HL-60 (cell line): Measurements from ENCODE around the gene MYH15.
A peak's percentile ranks its signal among the peaks of the same experiment; 100 is the strongest.

Experiments
- DNase-seq, 2 experiments: peaks; one replicate each; pipeline ENCODE4 v3.0.0-alpha.2; 2010 to 2020; ENCODE audit warnings: low read depth in 1 of 2, low spot score in 1 of 2
- H3K27ac ChIP-seq: fragments of 250-450 bp; sonication (Bioruptor Pico); replicated peaks from 2 replicates; pipeline ENCODE4 v1.5.1; 2020; ENCODE audit warnings: mild to moderate bottlenecking, moderate library complexity
- H3K27me3 ChIP-seq: fragments of 250-450 bp; sonication (Bioruptor Pico); 2 replicates; pipeline ENCODE4 v1.5.1; 2021; ENCODE audit warnings: mild to moderate bottlenecking, moderate library complexity; ENCODE audit not compliant: insufficient read depth, poor library complexity, severe bottlenecking
- H3K4me3 ChIP-seq: replicated peaks from 2 replicates; pipeline ENCODE4 v1.5.1; 2011; ENCODE audit warnings: mild to moderate bottlenecking, control low read depth, low read length; ENCODE audit not compliant: insufficient read depth
- CTCF ChIP-seq: IDR thresholded peaks from one replicate; pipeline ENCODE4 v1.5.1; 2011; ENCODE audit warnings: low read length, control low read depth, inconsistent platforms; ENCODE audit not compliant: insufficient read depth
- GABPA ChIP-seq: IDR thresholded peaks from 2 replicates; pipeline ENCODE4 v1.6.1; 2012; ENCODE audit warnings: low read depth
- POLR2AphosphoS5 ChIP-seq: IDR thresholded peaks from 2 replicates; pipeline ENCODE4 v1.6.1; 2012; ENCODE audit warnings: low read depth
- REST ChIP-seq: IDR thresholded peaks from 2 replicates; pipeline ENCODE4 v1.6.1; 2012; ENCODE audit warnings: low read depth; ENCODE audit not compliant: insufficient replicate concordance
- SPI1 ChIP-seq: IDR thresholded peaks from 2 replicates; pipeline ENCODE4 v1.6.1; 2012; ENCODE audit warnings: low read depth, mild to moderate bottlenecking, borderline replicate concordance

The MYH15 gene

GRCh38 chr3:108352176-108352575 is 158.2 kb downstream of the MYH15 start:
- Histone ChIP-seq H3K27me3 (no peaks in the 10 kb centered on the region), H3K27ac (no peak overlapping the region), H3K4me3 (no peak overlapping the region)
- DNase-seq = no peak
- TF ChIP-seq GABPA (no peak), REST (no peak), CTCF (no peak), POLR2AphosphoS5 (no peak), SPI1 (no peak)

DNA sequence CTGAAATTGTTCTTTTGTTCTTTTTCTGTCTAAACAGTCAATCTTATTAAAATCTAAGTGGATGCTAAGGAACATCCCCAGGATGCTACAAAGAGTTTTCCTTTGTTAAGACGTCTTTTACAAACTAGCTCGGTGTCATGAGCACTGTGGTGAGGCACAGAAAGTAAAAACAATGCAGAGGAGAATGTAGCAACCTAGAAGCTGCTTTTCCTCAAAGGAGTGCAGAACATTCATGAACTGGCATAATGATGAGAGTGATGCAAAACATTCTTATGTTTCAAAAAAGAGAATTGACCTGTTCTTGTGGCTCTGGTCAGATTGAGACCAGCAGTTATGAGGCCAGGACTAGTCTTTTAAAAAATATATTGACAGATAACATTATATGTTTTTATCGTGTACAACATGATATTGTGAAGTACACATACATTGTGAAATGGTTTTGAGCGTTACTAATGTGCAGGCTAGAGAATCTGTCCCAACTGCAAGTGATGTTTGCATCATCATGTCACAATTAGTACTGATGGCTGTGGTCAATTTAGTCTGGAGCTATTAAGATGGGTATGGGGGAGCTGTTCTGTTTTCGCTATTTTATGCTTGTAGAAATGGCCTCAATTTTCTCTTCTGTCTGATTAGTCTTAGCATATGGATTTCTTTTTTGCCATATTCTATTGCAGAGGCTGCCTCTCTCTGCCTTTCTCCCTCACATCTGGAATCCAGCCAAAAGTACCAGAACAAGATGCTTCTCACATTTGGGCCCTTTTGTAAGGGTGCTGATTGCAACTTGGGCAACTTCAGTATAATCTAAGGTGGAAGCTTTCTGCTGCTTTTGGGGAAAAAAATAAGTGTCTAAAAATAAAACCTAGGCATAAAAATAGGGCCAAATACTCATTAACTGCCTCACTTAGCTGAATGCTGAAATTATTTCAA is 163.8 kb downstream of the MYH15 start:
- Histone ChIP-seq H3K27ac (peak overlapping the region; percentile 83), H3K4me3 (no peak overlapping the region), H3K27me3 (no peaks in the 10 kb centered on the region)
- peak; percentile 73 to 94 for DNase-seq
- TF ChIP-seq REST = peak; percentile 15
- TF ChIP-seq GABPA = no peak
- peak; percentile 52; the same call in 1 of the 2 replicates for TF ChIP-seq POLR2AphosphoS5
- no peak for TF ChIP-seq SPI1

DNA sequence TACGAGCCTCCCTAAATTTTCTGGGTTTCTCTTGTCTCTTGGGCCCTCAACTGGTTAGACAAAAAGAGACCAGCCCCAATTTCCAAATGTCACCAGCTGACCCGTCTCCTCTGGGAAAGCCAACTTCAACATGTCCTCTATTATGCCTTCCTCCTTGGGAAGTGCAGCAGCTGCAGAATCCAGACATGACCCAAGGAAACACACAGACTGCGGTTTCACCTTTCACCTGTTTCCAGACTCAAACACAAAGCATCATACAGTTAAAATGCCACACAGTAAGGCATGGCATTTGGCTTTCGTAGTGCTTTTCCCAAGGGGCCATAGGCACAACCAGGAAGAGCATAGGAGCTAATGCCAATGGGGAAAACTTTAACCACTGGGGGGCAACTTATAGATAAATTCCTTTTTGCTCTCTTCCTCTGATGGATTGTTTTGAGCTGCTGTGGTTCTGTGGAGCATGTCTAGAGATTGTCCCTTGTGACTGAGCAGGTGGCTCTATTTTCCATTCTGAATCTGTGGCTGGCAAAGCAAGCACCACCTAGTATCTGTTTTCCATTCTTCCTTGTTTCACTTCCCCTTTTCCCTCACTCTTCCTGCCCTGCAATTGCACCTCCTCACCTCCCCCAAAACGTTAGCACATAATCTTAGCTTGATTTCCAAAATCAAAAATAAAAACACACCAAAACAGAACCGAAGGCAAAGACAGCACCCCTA is 164.7 kb downstream of the MYH15 start:
- TF ChIP-seq POLR2AphosphoS5 (peak; percentile 41; the same call in 1 of the 2 replicates), SPI1 (peak; percentile 91), CTCF (no peak)
- no peak overlapping the region for H3K4me3 ChIP-seq
- peak overlapping the region; percentile 83 for H3K27ac ChIP-seq
- DNase-seq = peak; percentile 37 to 79
- H3K27me3 ChIP-seq = no peaks in the 10 kb centered on the region

- no peak for DNase-seq
- Histone ChIP-seq H3K27me3 (no peaks in the 10 kb centered on the region), H3K27ac (no peak overlapping the region), H3K4me3 (no peak overlapping the region)
- no peak for TF ChIP-seq POLR2AphosphoS5
- TF ChIP-seq CTCF = no peak
- TF ChIP-seq REST = no peak
- TF ChIP-seq SPI1 = no peak
- TF ChIP-seq GABPA = no peak
Observed at GRCh38 chr3:108343491-108343890, 166.9 kb downstream of the MYH15 start.
